ENCODE results near the gene PAPPA. TPM values are rescaled to one million over a fixed set of nuclear protein-coding genes. Genes with fewer than 3 reads are reported as not detected.

The PAPPA gene
- total RNA-seq, 1 donor from 2014 or later, result 2.9 TPM

GRCh38 chr9:116209414-116210116, 56.0 kb downstream of the PAPPA start:
- no peak overlapping the region for H3K4me3 Mint-ChIP-seq
- no peaks in the 10 kb centered on the region for H3K9me3 Mint-ChIP-seq
- H3K27ac Mint-ChIP-seq, result peak overlapping the region; percentile 78
- no peaks in the 10 kb centered on the region for H3K36me3 Mint-ChIP-seq
- TF ChIP-seq, protein P1, sequence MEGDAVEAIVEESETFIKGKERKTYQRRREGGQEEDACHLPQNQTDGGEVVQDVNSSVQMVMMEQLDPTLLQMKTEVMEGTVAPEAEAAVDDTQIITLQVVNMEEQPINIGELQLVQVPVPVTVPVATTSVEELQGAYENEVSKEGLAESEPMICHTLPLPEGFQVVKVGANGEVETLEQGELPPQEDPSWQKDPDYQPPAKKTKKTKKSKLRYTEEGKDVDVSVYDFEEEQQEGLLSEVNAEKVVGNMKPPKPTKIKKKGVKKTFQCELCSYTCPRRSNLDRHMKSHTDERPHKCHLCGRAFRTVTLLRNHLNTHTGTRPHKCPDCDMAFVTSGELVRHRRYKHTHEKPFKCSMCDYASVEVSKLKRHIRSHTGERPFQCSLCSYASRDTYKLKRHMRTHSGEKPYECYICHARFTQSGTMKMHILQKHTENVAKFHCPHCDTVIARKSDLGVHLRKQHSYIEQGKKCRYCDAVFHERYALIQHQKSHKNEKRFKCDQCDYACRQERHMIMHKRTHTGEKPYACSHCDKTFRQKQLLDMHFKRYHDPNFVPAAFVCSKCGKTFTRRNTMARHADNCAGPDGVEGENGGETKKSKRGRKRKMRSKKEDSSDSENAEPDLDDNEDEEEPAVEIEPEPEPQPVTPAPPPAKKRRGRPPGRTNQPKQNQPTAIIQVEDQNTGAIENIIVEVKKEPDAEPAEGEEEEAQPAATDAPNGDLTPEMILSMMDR (IDR thresholded peaks at IDR 0.05; ENCODE audit: unreplicated experiment), result no peak
- H3K27me3 Mint-ChIP-seq (ENCODE audit: low read depth), result no peaks in the 10 kb centered on the region
- no peak for DNase-seq (ENCODE audit: low spot score in 2 of 2, unreplicated experiment in 2 of 2)
- H3K4me1 Mint-ChIP-seq, result peaks cover 23% of the 10 kb centered on the region

GRCh38 chr9:116212986-116213692, 59.5 kb downstream of the PAPPA start:
- TF ChIP-seq, protein P1 (IDR thresholded peaks at IDR 0.05; ENCODE audit: unreplicated experiment), result no peak
- Mint-ChIP-seq H3K27me3 (ENCODE audit: low read depth) (no peaks in the 10 kb centered on the region), H3K9me3 (peaks cover 6% of the 10 kb centered on the region), H3K27ac (no peak overlapping the region), H3K4me3 (no peak overlapping the region), H3K4me1 (peaks cover 20% of the 10 kb centered on the region), H3K36me3 (no peaks in the 10 kb centered on the region)
- DNase-seq (ENCODE audit: low spot score in 2 of 2, unreplicated experiment in 2 of 2), result no peak

DNA sequence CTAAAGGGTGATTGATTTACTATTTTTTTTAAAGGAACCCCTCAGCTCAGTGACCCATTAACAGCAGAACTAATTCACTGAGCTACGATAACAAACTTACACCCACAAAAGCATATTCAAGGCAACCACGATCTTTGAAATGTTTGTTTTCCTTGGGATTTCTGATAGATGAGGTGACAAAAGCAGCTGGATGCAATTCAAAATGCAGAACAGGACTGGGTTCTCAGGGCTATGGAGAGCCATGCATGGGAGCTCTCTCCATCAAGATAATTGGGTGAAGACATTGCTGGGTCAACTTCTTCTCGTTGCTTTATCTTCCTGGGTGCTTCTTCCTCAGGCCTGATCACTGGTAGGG, 60.1 kb downstream of the PAPPA start:
- H3K27ac Mint-ChIP-seq, result no peak overlapping the region
- H3K9me3 Mint-ChIP-seq, result peaks cover 6% of the 10 kb centered on the region
- H3K4me3 Mint-ChIP-seq, result no peak overlapping the region
- no peaks in the 10 kb centered on the region for H3K36me3 Mint-ChIP-seq
- no peaks in the 10 kb centered on the region for H3K27me3 Mint-ChIP-seq (ENCODE audit: low read depth)
- DNase-seq (ENCODE audit: low spot score in 2 of 2, unreplicated experiment in 2 of 2), result no peak
- TF ChIP-seq, protein P1 (IDR thresholded peaks at IDR 0.05; ENCODE audit: unreplicated experiment), result no peak
- peaks cover 19% of the 10 kb centered on the region for H3K4me1 Mint-ChIP-seq

GRCh38 chr9:116218399-116218798, 64.8 kb downstream of the PAPPA start:
- TF ChIP-seq, protein P1 (IDR thresholded peaks at IDR 0.05; ENCODE audit: unreplicated experiment), result no peak
- no peak overlapping the region for H3K4me3 Mint-ChIP-seq
- H3K27ac Mint-ChIP-seq, result no peak overlapping the region
- H3K27me3 Mint-ChIP-seq (ENCODE audit: low read depth), result no peaks in the 10 kb centered on the region
- peaks cover 6% of the 10 kb centered on the region for H3K9me3 Mint-ChIP-seq
- no peak for DNase-seq (ENCODE audit: low spot score in 2 of 2, unreplicated experiment in 2 of 2)
- H3K4me1 Mint-ChIP-seq, result no peaks in the 10 kb centered on the region
- no peaks in the 10 kb centered on the region for H3K36me3 Mint-ChIP-seq

DNA sequence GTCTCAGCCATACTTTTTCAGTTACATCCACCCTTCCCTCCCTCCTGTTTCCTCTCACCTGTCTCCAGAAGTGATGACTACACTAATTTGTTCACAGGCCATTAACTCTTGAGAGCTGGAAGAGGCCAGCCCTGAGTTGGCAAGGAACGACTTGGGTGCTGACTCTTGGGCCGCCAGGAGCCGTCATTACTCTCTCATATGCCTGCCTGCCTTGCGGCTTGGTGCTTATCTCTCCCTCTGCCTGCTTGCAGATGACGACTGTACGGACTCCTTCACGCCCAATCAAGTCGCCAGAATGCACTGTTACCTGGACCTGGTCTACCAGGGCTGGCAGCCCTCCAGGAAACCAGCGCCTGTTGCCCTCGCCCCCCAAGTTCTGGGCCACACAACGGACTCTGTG, 66.1 kb downstream of the PAPPA start:
- Mint-ChIP-seq H3K36me3 (no peaks in the 10 kb centered on the region), H3K4me3 (no peak overlapping the region), H3K4me1 (no peaks in the 10 kb centered on the region), H3K9me3 (peaks cover 6% of the 10 kb centered on the region), H3K27me3 (ENCODE audit: low read depth) (no peaks in the 10 kb centered on the region), H3K27ac (no peak overlapping the region)
- TF ChIP-seq, protein P1 (IDR thresholded peaks at IDR 0.05; ENCODE audit: unreplicated experiment), result no peak
- DNase-seq (ENCODE audit: low spot score in 2 of 2, unreplicated experiment in 2 of 2), result no peak

All from mesothelial cell of epicardium (in vitro differentiated cells).